Measurements from ENCODE around the gene FAM120B. TPM values are rescaled to one million over a fixed set of nuclear protein-coding genes. Genes with fewer than 3 reads are reported as not detected.

FAM120B gene
- total RNA-seq, 2 donors from 2014 or later, result 25.1 to 28.5 TPM

DNA sequence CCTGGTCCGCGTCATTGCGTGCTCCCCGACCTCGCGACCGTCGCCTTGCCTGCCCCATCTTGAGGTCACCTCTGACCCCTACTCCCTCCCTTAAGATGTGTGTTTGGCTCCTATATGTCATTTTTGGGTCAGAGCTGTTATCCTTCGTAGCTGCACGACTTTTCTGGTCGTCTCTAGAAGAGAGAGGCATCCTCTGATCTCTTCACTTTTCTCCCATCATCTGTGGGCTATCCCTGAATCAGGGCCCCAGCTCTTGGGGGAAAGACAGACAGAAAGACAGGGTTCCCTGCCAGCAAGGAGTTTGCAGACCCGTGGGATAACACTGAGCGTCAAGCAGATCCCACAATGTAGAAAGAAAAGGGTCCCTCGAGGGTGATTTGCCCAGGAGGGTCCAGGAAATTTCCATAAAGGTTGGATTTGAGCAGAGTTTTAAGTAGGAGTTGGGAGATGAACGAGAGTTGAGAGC is 555 bp downstream of the FAM120B start:
- intact Hi-C loops (cut with DNase I), result no loop called here
- Histone ChIP-seq H3K27me3 (no peaks in the 10 kb centered on the region), H3K36me3 (no peaks in the 10 kb centered on the region), H3K9ac (ENCODE audit: low read depth in 2 of 2, low read length in 2 of 2) (peak overlapping the region; percentile 73 to 99), H3K4me1 (no peaks in the 10 kb centered on the region), H3K27ac (peak overlapping the region; percentile 70), H3K9me3 (no peaks in the 10 kb centered on the region), H3K4me3 (peak overlapping the region; percentile 82)
- DNase-seq, result no peak
- TF ChIP-seq, protein P1, sequence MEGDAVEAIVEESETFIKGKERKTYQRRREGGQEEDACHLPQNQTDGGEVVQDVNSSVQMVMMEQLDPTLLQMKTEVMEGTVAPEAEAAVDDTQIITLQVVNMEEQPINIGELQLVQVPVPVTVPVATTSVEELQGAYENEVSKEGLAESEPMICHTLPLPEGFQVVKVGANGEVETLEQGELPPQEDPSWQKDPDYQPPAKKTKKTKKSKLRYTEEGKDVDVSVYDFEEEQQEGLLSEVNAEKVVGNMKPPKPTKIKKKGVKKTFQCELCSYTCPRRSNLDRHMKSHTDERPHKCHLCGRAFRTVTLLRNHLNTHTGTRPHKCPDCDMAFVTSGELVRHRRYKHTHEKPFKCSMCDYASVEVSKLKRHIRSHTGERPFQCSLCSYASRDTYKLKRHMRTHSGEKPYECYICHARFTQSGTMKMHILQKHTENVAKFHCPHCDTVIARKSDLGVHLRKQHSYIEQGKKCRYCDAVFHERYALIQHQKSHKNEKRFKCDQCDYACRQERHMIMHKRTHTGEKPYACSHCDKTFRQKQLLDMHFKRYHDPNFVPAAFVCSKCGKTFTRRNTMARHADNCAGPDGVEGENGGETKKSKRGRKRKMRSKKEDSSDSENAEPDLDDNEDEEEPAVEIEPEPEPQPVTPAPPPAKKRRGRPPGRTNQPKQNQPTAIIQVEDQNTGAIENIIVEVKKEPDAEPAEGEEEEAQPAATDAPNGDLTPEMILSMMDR (IDR thresholded peaks at IDR 0.05), result no peak

DNA sequence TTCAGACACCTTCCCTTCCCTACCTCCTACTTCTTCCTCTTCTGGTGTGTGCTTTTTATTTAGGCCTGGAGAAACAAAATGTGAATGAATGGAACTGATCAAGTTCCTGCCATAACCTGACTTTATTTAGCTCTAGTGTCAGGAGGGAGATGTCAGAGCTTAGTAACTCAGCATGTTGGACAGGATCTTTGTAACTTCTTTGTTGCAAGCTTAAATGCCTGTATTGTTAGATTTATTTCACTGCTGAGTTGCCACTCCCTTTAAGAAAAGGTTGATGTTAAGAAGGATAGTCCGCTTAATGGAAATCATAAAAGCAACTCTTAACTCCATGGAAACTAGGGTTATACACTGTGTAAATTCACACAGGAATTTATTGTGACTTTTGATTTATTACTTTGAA is 2.2 kb downstream of the FAM120B start:
- no peaks in the 10 kb centered on the region for H3K9me3 ChIP-seq
- intact Hi-C loops (cut with DNase I), result no loop called here
- H3K4me1 ChIP-seq, result no peaks in the 10 kb centered on the region

DNA sequence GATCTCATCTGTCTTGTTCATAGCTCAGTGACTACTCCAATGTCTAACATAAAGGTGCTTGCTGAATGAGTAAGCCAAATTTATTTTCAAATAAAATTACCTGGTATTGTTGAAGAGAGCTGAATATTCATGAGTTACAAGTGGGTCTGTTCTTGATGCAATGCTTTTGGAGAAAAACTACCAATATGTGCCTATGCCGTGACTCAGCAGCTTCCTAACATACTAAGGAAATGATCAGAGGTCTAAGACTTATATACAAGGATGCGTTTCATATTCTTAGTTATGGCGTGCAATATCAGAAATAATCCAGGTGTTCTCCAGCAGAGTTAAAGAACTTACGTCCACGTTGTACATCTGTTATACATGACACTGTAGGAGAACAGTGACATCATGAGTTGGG is 5.1 kb downstream of the FAM120B start:
- intact Hi-C loops (cut with DNase I), result no loop called here
- no peak overlapping the region for H3K4me3 ChIP-seq
- H3K9ac ChIP-seq (ENCODE audit: low read depth in 2 of 2, low read length in 2 of 2), result no peak overlapping the region
- no peaks in the 10 kb centered on the region for H3K27me3 ChIP-seq
- no peak overlapping the region for H3K27ac ChIP-seq
- H3K36me3 ChIP-seq, result no peaks in the 10 kb centered on the region
- TF ChIP-seq, protein P1 (IDR thresholded peaks at IDR 0.05), result no peak
- no peaks in the 10 kb centered on the region for H3K9me3 ChIP-seq
- no peaks in the 10 kb centered on the region for H3K4me1 ChIP-seq
- DNase-seq, result no peak

More for the DNA sequence above, 2.2 kb downstream of the FAM120B start:
- DNase-seq, result no peak
- TF ChIP-seq, protein P1 (IDR thresholded peaks at IDR 0.05), result no peak
- Histone ChIP-seq H3K4me3 (no peak overlapping the region), H3K36me3 (no peaks in the 10 kb centered on the region), H3K27ac (no peak overlapping the region), H3K27me3 (no peaks in the 10 kb centered on the region), H3K9ac (ENCODE audit: low read depth in 2 of 2, low read length in 2 of 2) (no peak overlapping the region)

DNA sequence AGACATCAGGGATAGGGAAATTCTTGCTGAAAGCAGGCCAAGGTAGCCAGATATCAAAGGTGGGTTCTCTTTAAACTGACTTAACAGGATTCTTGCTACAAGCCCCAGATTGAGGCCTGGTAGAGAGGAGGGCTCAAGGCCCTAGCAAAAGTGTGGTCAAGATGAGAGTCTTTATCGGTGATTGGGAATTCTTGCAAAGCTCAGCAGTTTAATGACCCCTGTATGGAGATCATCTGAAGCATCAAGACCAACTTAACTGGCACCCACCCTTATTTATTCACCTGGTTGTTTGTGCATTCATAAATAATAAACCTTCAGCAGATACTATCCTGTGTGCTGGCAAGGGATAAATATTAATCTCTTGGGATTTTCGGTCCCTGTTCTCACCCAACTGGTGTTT is 6.3 kb downstream of the FAM120B start:
- TF ChIP-seq, protein P1 (IDR thresholded peaks at IDR 0.05), result no peak
- no peaks in the 10 kb centered on the region for H3K4me1 ChIP-seq
- intact Hi-C loops (cut with DNase I), result no loop called here
- no peaks in the 10 kb centered on the region for H3K9me3 ChIP-seq
- no peak overlapping the region for H3K9ac ChIP-seq (ENCODE audit: low read depth in 2 of 2, low read length in 2 of 2)
- no peak overlapping the region for H3K27ac ChIP-seq
- no peak for DNase-seq
- no peaks in the 10 kb centered on the region for H3K36me3 ChIP-seq
- H3K4me3 ChIP-seq, result no peak overlapping the region
- no peaks in the 10 kb centered on the region for H3K27me3 ChIP-seq

DNA sequence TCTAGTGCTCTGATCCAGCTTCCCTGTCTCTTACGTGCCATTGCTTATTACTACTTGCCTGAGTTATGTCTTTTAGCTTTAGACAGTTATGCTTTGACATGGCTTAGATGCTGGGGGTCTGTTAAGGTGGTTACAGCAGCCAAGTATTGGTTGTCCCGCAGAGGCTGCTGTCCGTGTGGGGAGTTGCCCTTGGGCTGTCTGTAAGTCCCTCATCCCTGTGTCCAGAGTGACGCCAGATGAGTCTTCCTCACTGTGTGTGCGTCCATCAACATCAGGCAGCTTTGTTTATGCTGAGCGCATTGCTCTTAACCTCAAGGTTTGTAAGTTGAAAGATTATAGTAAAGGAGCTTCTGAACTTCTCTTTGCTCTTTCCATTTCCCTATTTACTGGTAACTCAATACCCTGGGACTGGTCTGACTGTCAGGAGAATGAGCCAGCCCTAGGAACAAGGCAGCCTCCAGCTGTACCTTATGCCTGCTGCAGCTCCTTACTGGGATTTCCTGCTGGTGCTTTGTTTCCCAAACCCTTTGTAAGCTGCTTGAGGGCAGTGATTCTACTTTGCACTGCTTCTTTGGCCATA is 7.2 kb downstream of the FAM120B start:
- no peaks in the 10 kb centered on the region for H3K27me3 ChIP-seq

More for the DNA sequence above, 7.2 kb downstream of the FAM120B start:
- DNase-seq, result no peak
- H3K4me3 ChIP-seq, result no peak overlapping the region
- TF ChIP-seq, protein P1 (IDR thresholded peaks at IDR 0.05), result no peak
- no peaks in the 10 kb centered on the region for H3K4me1 ChIP-seq
- H3K36me3 ChIP-seq, result no peaks in the 10 kb centered on the region
- H3K27ac ChIP-seq, result no peak overlapping the region
- H3K9me3 ChIP-seq, result no peaks in the 10 kb centered on the region
- no peak overlapping the region for H3K9ac ChIP-seq (ENCODE audit: low read depth in 2 of 2, low read length in 2 of 2)
- intact Hi-C loops (cut with DNase I), result no loop called here
